H1 (cell line): ENCODE results near the gene CHRNA5. TPM values are rescaled to one million over a fixed set of nuclear protein-coding genes. Genes with fewer than 3 reads are reported as not detected.

Experiments used
- CTCF ChIA-PET: fragments of 300-600 bp; sonication (Branson Sonifier 250); formaldehyde crosslinking; loops from one replicate; lab custom pipeline; 2021; ENCODE audit not compliant: partially characterized antibody; lab: Charles Lee
- POLR2A ChIA-PET: fragments of 300-600 bp; sonication (Branson Sonifier 250); formaldehyde crosslinking; loops from one replicate; lab custom pipeline; 2021; ENCODE audit warnings: inconsistent platforms; ENCODE audit not compliant: partially characterized antibody; lab: Charles Lee
- DNase-seq, 2 experiments: peaks; one replicate each; pipeline versions ENCODE4 v3.0.0 to v3.0.0-alpha.2; 2010 to 2022; ENCODE audit warnings: low spot score in 2 of 2, low read depth in 1 of 2, mixed read lengths in 1 of 2
- FAIRE-seq: peaks from 2 replicates; lab custom pipeline; 2011; peaks lifted over from hg19 to GRCh38; lab: Jason Lieb, UNC
- H2AFZ ChIP-seq: 2 replicates; pipeline ENCODE4 v1.8.1; 2012; ENCODE audit warnings: low read length, inconsistent platforms
- H2AK5ac ChIP-seq: 2 replicates; pipeline ENCODE4 v1.6.1; 2013; ENCODE audit warnings: low read depth, low read length
- H2BK120ac ChIP-seq: replicated peaks from 2 replicates; pipeline ENCODE3; 2013; ENCODE audit warnings: low read depth, low read length, inconsistent platforms
- H2BK12ac ChIP-seq: 2 replicates; pipeline ENCODE4 v1.6.1; 2013; ENCODE audit warnings: low read depth, low read length
- H2BK15ac ChIP-seq: 2 replicates; pipeline ENCODE4 v1.6.1; 2013; ENCODE audit warnings: low read length
- H2BK20ac ChIP-seq: 2 replicates; pipeline ENCODE4 v1.6.1; 2013; ENCODE audit warnings: low read length
- H2BK5ac ChIP-seq: 2 replicates; pipeline ENCODE4 v1.6.1; 2013; ENCODE audit warnings: low read depth, low read length
- H3K14ac ChIP-seq: 2 replicates; pipeline ENCODE4 v1.6.1; 2013; ENCODE audit warnings: inconsistent platforms; ENCODE audit not compliant: insufficient read length
- H3K18ac ChIP-seq: 2 replicates; pipeline ENCODE4 v1.6.1; 2013; ENCODE audit warnings: low read length; ENCODE audit errors: extremely low read depth
- H3K23ac ChIP-seq: 2 replicates; pipeline ENCODE4 v1.6.1; 2013; ENCODE audit warnings: inconsistent platforms; ENCODE audit not compliant: insufficient read length
- H3K23me2 ChIP-seq: 2 replicates; pipeline ENCODE4 v1.6.1; 2013; ENCODE audit warnings: low read depth, low read length
- H3K27ac ChIP-seq: 2 replicates; pipeline ENCODE4 v1.6.1; 2011; ENCODE audit warnings: low read depth, low read length, inconsistent platforms
- H3K27me3 ChIP-seq, 4 experiments: replicated peaks in 1 of 4; 1 replicate in 1 of 4; 2 replicates in 3 of 4; pipeline versions ENCODE4 v1.6.1 to v1.8.1; 2011 to 2013; ENCODE audit warnings: low read length in 3 of 4, mild to moderate bottlenecking in 3 of 4, inconsistent platforms in 2 of 4, mixed read lengths in 2 of 4, moderate library complexity in 1 of 4; ENCODE audit not compliant: control insufficient read depth in 3 of 4, insufficient read depth in 3 of 4; ENCODE audit errors: extremely low read depth in 1 of 4
- H3K36me3 ChIP-seq, 4 experiments: 2 replicates each; pipeline versions ENCODE4 v1.6.1 to v1.8.1; 2011 to 2013; ENCODE audit warnings: mild to moderate bottlenecking in 4 of 4, low read length in 3 of 4, moderate library complexity in 2 of 4, control low read depth in 1 of 4, inconsistent platforms in 1 of 4; ENCODE audit not compliant: insufficient read depth in 4 of 4, control insufficient read depth in 2 of 4
- H3K4ac ChIP-seq: replicated peaks from 2 replicates; pipeline ENCODE3; 2013; ENCODE audit warnings: low read length, low read depth, mixed read lengths, inconsistent platforms; ENCODE audit not compliant: insufficient read length
- H3K4me1 ChIP-seq, 4 experiments: replicated peaks in 1 of 4; 1 replicate in 1 of 4; 2 replicates in 3 of 4; pipeline versions ENCODE4 v1.6.1 to v1.8.1; 2011 to 2013; ENCODE audit warnings: low read length in 3 of 4, inconsistent platforms in 2 of 4, mixed read lengths in 1 of 4; ENCODE audit not compliant: insufficient read depth in 4 of 4, control insufficient read depth in 3 of 4
- H3K4me2 ChIP-seq, 2 experiments: 2 replicates each; pipeline versions ENCODE4 v1.6.1 to v1.8.1; 2011 to 2013; ENCODE audit warnings: low read depth in 2 of 2, low read length in 2 of 2, control low read depth in 1 of 2, inconsistent platforms in 1 of 2, mild to moderate bottlenecking in 1 of 2; ENCODE audit not compliant: insufficient read depth in 1 of 2
- H3K4me3 ChIP-seq, 4 experiments: fragments of 200-600, 300-600 bp in 1 of 4; sonication (generic), shearing (Covaris generic), sonication (Bioruptor Twin) in 1 of 4; 2 replicates each; pipeline versions ENCODE4 v1.5.1 to v1.8.1; 2011 to 2016; ENCODE audit warnings: low read length in 4 of 4, low read depth in 3 of 4, control low read depth in 2 of 4, inconsistent platforms in 2 of 4, mild to moderate bottlenecking in 2 of 4, mixed read lengths in 1 of 4, moderate library complexity in 1 of 4; ENCODE audit not compliant: insufficient read depth in 2 of 4; ENCODE audit errors: extremely low read depth in 1 of 4
- H3K56ac ChIP-seq: replicated peaks from 2 replicates; pipeline ENCODE3; 2013; ENCODE audit warnings: low read depth, mild to moderate bottlenecking, mixed read lengths, low read length, inconsistent platforms; ENCODE audit not compliant: insufficient read length
- H3K79me1 ChIP-seq: 2 replicates; pipeline ENCODE4 v1.6.1; 2013; ENCODE audit warnings: low read depth, low read length, control low read depth
- H3K79me2 ChIP-seq, 2 experiments: 2 replicates each; pipeline versions ENCODE4 v1.6.1 to v1.8.1; 2012 to 2013; ENCODE audit warnings: low read length in 2 of 2, mild to moderate bottlenecking in 2 of 2, inconsistent platforms in 1 of 2; ENCODE audit not compliant: insufficient read depth in 2 of 2, control insufficient read depth in 1 of 2
- H3K9ac ChIP-seq, 4 experiments: replicated peaks in 1 of 4; 1 replicate in 1 of 4; 2 replicates in 3 of 4; pipeline versions ENCODE4 v1.6.1 to v1.8.1; 2011 to 2013; ENCODE audit warnings: low read depth in 3 of 4, low read length in 3 of 4, control low read depth in 2 of 4, mild to moderate bottlenecking in 2 of 4, moderate library complexity in 2 of 4, inconsistent platforms in 1 of 4; ENCODE audit errors: extremely low read depth in 1 of 4
- H3K9me3 ChIP-seq, 2 experiments: 2 replicates each; pipeline versions ENCODE4 v1.6.1 to v1.8.1; 2012 to 2013; ENCODE audit warnings: mild to moderate bottlenecking in 2 of 2, moderate library complexity in 2 of 2, control low read depth in 1 of 2, inconsistent platforms in 1 of 2, low read depth in 1 of 2, low read length in 1 of 2, mixed read lengths in 1 of 2; ENCODE audit not compliant: insufficient read depth in 2 of 2
- H4K20me1 ChIP-seq, 2 experiments: replicated peaks in 1 of 2; 2 replicates each; pipeline versions ENCODE3 to v1.8.1; 2011 to 2013; ENCODE audit warnings: inconsistent platforms in 2 of 2, low read length in 2 of 2, mild to moderate bottlenecking in 1 of 2; ENCODE audit not compliant: insufficient read depth in 2 of 2, control insufficient read depth in 1 of 2
- H4K5ac ChIP-seq: 2 replicates; pipeline ENCODE4 v1.6.1; 2013; ENCODE audit warnings: low read length, low read depth, mixed read lengths, inconsistent platforms; ENCODE audit not compliant: insufficient read length
- H4K8ac ChIP-seq: 2 replicates; pipeline ENCODE4 v1.8.0; 2013; ENCODE audit warnings: mild to moderate bottlenecking, moderate library complexity, low read length, inconsistent platforms; ENCODE audit not compliant: insufficient read depth; ENCODE audit errors: extremely low read depth
- H4K91ac ChIP-seq: replicated peaks from 2 replicates; pipeline ENCODE3; 2013; ENCODE audit warnings: low read length, mixed read lengths, inconsistent platforms; ENCODE audit not compliant: insufficient read length
- BRCA1 ChIP-seq: IDR thresholded peaks from 2 replicates; pipeline ENCODE4 v1.6.1; 2012; ENCODE audit warnings: low read depth, low read length, improper control_type of control experiment
- CBX5 ChIP-seq: fragments of 300-800, 300-1000 bp; sonication (generic); IDR thresholded peaks from 2 replicates; pipeline ENCODE4 v1.7.1; 2016; ENCODE audit warnings: antibody characterized with exemption, low read length, low read depth
- CREB1 ChIP-seq: IDR thresholded peaks from 2 replicates; pipeline ENCODE4 v1.6.1; 2012; ENCODE audit warnings: inconsistent platforms
- E2F6 ChIP-seq: IDR thresholded peaks from 2 replicates; pipeline ENCODE4 v1.6.1; 2012; ENCODE audit warnings: inconsistent platforms
- EGR1 ChIP-seq: IDR thresholded peaks from 2 replicates; pipeline ENCODE4 v1.6.1; 2011; ENCODE audit warnings: low read depth, low read length, borderline replicate concordance
- EP300 ChIP-seq, 2 experiments: IDR thresholded peaks; 1 replicate in 1 of 2; 2 replicates in 1 of 2; pipeline ENCODE4 v1.6.1; 2011 to 2012; ENCODE audit warnings: low read depth in 2 of 2, low read length in 2 of 2, mild to moderate bottlenecking in 2 of 2, borderline replicate concordance in 1 of 2, inconsistent platforms in 1 of 2, moderate library complexity in 1 of 2
- HDAC2 ChIP-seq, 2 experiments: fragments of 300-600 bp in 1 of 2; sonication (generic) in 1 of 2; IDR thresholded peaks; 2 replicates each; pipeline ENCODE4 v1.6.1; 2011 to 2012; ENCODE audit warnings: low read depth in 2 of 2, low read length in 2 of 2, mild to moderate bottlenecking in 2 of 2, moderate library complexity in 2 of 2, borderline replicate concordance in 1 of 2, inconsistent platforms in 1 of 2
- JUN ChIP-seq: IDR thresholded peaks from 2 replicates; pipeline ENCODE4 v1.6.1; 2011; ENCODE audit warnings: low read depth, mild to moderate bottlenecking, improper control_type of control experiment, low read length
- NANOG ChIP-seq: IDR thresholded peaks from 2 replicates; pipeline ENCODE4 v1.6.1; 2011; ENCODE audit warnings: low read length, low read depth, mild to moderate bottlenecking, inconsistent platforms; ENCODE audit not compliant: insufficient read depth, poor library complexity, severe bottlenecking
- PHF8 ChIP-seq: fragments of 200-600 bp; sonication (generic); conservative IDR thresholded peaks from 2 replicates; pipeline ENCODE4 v1.7.1; 2012; ENCODE audit warnings: low read depth, mild to moderate bottlenecking, inconsistent platforms, low read length, moderate library complexity
- RBBP5 ChIP-seq: IDR thresholded peaks from 2 replicates; pipeline ENCODE4 v1.7.1; 2012; ENCODE audit warnings: low read depth, mild to moderate bottlenecking, inconsistent platforms, low read length, moderate library complexity, borderline replicate concordance
- RXRA ChIP-seq: IDR thresholded peaks from 2 replicates; pipeline ENCODE4 v1.6.1; 2011; ENCODE audit warnings: low read depth, mild to moderate bottlenecking, low read length, moderate library complexity; ENCODE audit not compliant: insufficient read depth
- WGBS, 2 experiments: shearing (Covaris generic) in 1 of 2; methylation state at CpG; one replicate each; pipeline versions ENCODE4 v1.1.6 to v1.1.7; 2013 to 2015; ENCODE audit warnings: low lambda C conversion rate in 2 of 2, mixed read lengths in 2 of 2, inconsistent platforms in 1 of 2, low coverage in 1 of 2, missing lambda C conversion rate in 1 of 2; ENCODE audit not compliant: insufficient replicate concordance in 2 of 2, insufficient coverage in 1 of 2, insufficient read length in 1 of 2; ENCODE audit errors: extremely low coverage in 1 of 2, missing lambda C conversion rate in 1 of 2; 5-methylcytosine and 5-hydroxymethylcytosine counted together
- polyA plus RNA-seq, 7 experiments: library from polyadenylated mRNA; depleted of rRNA in 3 of 7; stranded (reverse) in 5 of 7; unstranded in 2 of 7; fragments of >200 nt in 5 of 7; fragments of 200-250 nt in 2 of 7; gene quantifications; 1 replicate in 5 of 7; 2 replicates in 1 of 7; 4 replicates in 1 of 7; pipeline versions ENCODE4 v1.2.1 to v1.2.3, GENCODE V29; 2011 to 2013; ENCODE audit warnings: missing spikeins in 2 of 7, mixed read lengths in 2 of 7
- total RNA-seq: library from RNA; stranded (reverse); fragmentation: NEBNext Ultra II Directional; extraction: Animal tissue kit (Norgen Biotek cat#: 25700); gene quantifications from 2 replicates; pipeline ENCODE4 v1.2.1, GENCODE V29; 2021

CHRNA5 gene
- total and polyA plus RNA-seq, 2 of the 8 experiments (the other 6 are each of a cell fraction or from before 2014, with no cell fraction given): 13.5 to 31.4 TPM

GRCh38 chr15:78633348-78633747 lies 68.0 kb downstream of the CHRNA5 start:
- no peak overlapping the region for H3K18ac ChIP-seq
- H3K4me2 ChIP-seq: no peak overlapping the region
- WGBS, 2 experiments: 73% methylated on average over 2 of the region's 2 CpGs; no CpG with 5 or more reads in 1 of the 2 experiments
- H2BK120ac ChIP-seq: no peak overlapping the region
- H3K36me3 ChIP-seq: peaks cover 0 to 7% (median 0%) of the 10 kb centered on the region in 4 experiments; a peak in 2 of 8 replicates
- no peak overlapping the region for H2BK12ac ChIP-seq
- no peak overlapping the region for H3K4ac ChIP-seq
- H3K79me1 ChIP-seq: peaks cover 2% of the 10 kb centered on the region; the same call in 1 of the 2 replicates
- CTCF ChIA-PET: interaction anchor here (0.8 to 10.9 kb wide), 5 partner anchors 13 to 175 kb away, joined by 3 to 256 read pairs (median 6); partner anchors contain the start of gene CHRNA3
- no peak overlapping the region for H2AK5ac ChIP-seq
- no peak overlapping the region for H3K4me3 ChIP-seq
- no peak overlapping the region for H3K14ac ChIP-seq
- no peak overlapping the region for H3K27ac ChIP-seq
- no peak for DNase-seq
- no peak overlapping the region for H2BK15ac ChIP-seq
- no peaks in the 10 kb centered on the region; the same call in 1 of the 2 replicates for H3K23me2 ChIP-seq
- H3K23ac ChIP-seq: no peak overlapping the region
- FAIRE-seq: no peak
- no peaks in the 10 kb centered on the region; a peak in 1 of 7 replicates for H3K4me1 ChIP-seq
- POLR2A ChIA-PET: no interaction called here
- H3K9me3 ChIP-seq: no peaks in the 10 kb centered on the region
- no peak overlapping the region for H4K5ac ChIP-seq
- H3K56ac ChIP-seq: no peak overlapping the region
- H2BK5ac ChIP-seq: no peak overlapping the region
- H4K20me1 ChIP-seq: no peaks in the 10 kb centered on the region
- no peak overlapping the region for H3K9ac ChIP-seq
- no peak overlapping the region for H2BK20ac ChIP-seq
- H3K27me3 ChIP-seq: no peaks in the 10 kb centered on the region
- no peaks in the 10 kb centered on the region for H3K79me2 ChIP-seq
- no peak overlapping the region for H4K8ac ChIP-seq
- H4K91ac ChIP-seq: no peak overlapping the region
- H2AFZ ChIP-seq: no peak overlapping the region
- TF ChIP-seq RBBP5: no peak
- TF ChIP-seq EP300 (IDR thresholded peaks at IDR 0.05; ENCODE audit: borderline replicate concordance in 1 of 2, low read depth in 2 of 2, low read length in 2 of 2): no peak
- TF ChIP-seq HDAC2 (IDR thresholded peaks at IDR 0.05; ENCODE audit: borderline replicate concordance in 1 of 2, low read depth in 2 of 2, low read length in 2 of 2): no peak
- TF ChIP-seq RXRA: no peak
- no peak for TF ChIP-seq BRCA1
- no peak for TF ChIP-seq CBX5
- TF ChIP-seq EGR1: no peak
- no peak for TF ChIP-seq PHF8
- no peak for TF ChIP-seq NANOG
- no peak for TF ChIP-seq CREB1
- TF ChIP-seq JUN: no peak
- no peak for TF ChIP-seq E2F6
